GM21528 (cell line): ENCODE results near the gene AMT.
"Not testable (repeated sequence)": the region's sequence is repeated elsewhere in the genome, so short reads cannot be mapped to it uniquely, and the experiment has no call there.

Experiments
- ATAC-seq: cut with Tn5 transposase; IDR thresholded peaks from one replicate; pipeline ENCODE4 v1.9.1; 2021; ENCODE audit warnings: mild to moderate bottlenecking, moderate library complexity; ENCODE audit not compliant: unreplicated experiment, low FRiP score

AMT gene

GRCh38 chr3:49427586-49427985 lies 5.3 kb upstream of the AMT start:
- no peak for ATAC-seq

DNA sequence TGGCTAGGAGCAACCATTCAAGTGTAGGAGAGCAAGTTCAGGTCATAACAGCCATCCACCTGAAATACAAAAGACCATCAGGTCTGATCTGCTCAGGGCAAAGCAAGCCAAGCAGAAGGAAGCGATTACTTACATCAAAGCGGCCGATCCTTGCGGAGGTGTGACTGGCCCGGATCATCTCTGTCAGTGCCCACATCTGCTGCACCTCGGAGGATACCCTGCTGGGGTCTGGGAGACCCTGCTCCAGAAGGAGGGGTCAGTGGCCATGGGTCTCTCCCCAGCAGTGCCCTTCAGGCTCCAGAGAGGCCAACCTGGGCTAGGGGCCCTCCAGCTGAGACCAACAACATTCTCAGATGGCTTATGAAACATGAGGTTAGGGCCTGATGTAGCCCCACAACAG lies 2.5 kb upstream of the AMT start:
- no peak for ATAC-seq

DNA sequence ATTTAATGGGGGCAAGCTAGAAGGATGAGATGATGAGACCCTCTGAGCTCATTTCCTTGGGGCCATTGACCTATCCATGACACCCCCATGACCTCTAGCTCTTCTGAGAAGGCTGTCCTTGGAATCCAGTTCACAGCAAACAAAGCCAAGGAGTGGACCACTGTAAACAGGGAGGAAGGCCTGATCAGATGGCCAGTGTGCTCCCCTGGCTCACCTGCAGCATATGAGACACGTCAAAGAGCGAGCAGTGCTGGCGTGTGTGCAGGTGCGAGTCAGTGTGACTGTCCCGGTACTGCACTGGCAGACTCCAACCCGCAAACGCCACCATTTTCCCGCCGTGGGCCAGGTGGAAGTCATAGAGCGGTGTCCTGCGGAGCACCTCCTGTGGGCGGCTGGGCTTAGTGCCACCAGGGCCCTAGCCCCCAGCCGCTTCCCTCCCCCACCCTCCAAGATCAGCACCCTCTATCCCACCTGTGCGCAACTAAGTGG lies 339 bp downstream of the AMT start:
- ATAC-seq: no peak

GRCh38 chr3:49417516-49418120 lies 4.7 kb downstream of the AMT start:
- ATAC-seq: no peak

GRCh38 chr3:49416867-49417266 lies 5.4 kb downstream of the AMT start:
- ATAC-seq: no peak

GRCh38 chr3:49415931-49416601 lies 6.2 kb downstream of the AMT start:
- ATAC-seq: no peak

GRCh38 chr3:49414753-49415152 lies 7.5 kb downstream of the AMT start:
- no peak for ATAC-seq

GRCh38 chr3:49413338-49413734 lies 8.9 kb downstream of the AMT start:
- no peak for ATAC-seq

- ATAC-seq: no peak
Measured at GRCh38 chr3:49412632-49413337, 9.5 kb downstream of the AMT start.

GRCh38 chr3:49411968-49412631 lies 10.2 kb downstream of the AMT start, which contains the start of the genes RHOA and TCTA:
RHOA (minus strand) TSS chr3:49411976; CDS start chr3:49375589, 36,387 bp downstream.
TCTA (plus strand) TSS chr3:49412423; CDS start chr3:49412427, 4 bp downstream.
- peak; percentile 75 for ATAC-seq

- ATAC-seq: peak; percentile 39
Measured at GRCh38 chr3:49411535-49411967, 10.7 kb downstream of the AMT start.

- ATAC-seq: no peak
Measured at GRCh38 chr3:49410846-49411534, 11.3 kb downstream of the AMT start.

DNA sequence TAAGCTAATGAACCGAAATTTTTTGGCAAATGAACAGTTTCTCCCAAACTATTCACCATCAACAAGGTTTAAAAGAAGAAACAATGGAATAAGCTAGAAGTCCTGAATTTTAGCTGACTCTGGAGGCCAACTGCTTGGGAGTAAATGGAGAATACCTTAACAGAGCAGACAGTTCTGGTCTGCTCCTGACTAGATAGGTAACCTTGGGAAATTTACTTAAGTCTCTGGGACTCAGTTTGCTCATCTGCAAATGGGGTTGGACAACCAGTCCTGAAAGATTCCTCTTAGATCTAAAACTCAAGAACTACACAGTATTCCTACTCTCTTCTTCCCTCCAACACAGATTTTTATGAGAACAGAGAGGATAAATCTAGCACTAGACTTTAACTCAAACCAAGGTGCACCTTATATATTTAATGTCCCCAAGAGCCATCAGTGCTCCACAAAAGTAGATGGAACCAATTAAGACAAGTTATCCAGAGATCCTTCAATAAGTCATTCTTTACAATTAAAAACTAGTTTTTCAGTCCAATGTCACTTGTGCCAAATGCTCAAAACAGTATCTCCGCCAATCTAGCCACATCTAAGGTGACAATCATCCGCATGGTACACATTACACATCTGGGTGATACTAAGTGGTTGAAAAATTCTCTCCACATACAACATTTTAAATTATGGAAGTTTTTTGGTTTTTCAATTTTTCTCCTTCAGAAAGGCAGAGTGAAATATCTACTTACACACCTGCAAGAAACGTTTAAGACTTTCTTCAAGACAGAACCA lies 12.0 kb downstream of the AMT start:
- ATAC-seq: no peak

DNA sequence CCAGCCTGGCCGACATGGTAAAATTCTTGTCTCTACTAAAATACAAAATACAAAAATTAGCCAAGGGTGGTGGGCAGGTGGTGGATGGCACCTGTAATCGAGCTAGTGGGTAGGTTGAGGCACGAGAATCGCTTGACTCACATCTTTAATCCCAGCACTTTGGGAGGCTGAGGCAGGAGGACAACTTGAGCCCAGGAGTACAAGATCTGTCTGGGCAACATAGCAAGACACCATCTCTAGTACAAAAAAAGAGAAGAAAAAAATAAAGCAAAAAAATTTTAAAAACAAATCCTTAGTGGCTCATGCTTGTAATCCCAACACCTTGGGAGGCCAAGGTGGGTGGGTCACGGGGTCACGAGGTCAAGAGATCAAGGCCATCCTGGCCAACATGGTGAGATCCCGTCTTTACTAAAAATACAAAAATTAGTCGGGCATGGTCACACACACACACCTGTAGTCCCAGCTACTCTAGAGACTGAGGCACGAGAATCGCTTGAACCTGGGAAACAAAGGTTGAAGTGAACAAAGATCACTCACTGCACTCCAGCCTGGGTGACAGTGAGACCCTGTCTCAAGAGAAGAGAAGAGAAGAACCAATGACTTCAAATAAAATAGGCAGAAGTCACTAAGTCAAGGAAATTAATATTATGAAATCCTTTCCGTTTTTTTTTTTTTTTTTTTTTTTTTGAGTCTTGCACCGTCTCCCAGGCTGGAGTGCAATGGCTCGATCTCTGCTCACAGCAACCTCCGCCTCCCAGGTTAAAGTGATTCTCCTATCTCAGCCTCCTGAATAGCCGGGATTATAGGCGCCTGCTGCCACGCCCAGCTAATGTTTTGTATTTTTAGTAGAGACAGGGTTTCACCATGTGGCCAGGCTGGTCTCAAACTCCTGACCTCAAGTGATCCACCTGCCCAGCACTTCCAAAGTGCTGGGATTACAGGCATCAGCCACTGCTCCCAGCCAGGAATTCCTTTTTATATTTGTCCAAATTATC lies 15.4 kb downstream of the AMT start:
- ATAC-seq: no peak

GRCh38 chr3:49405570-49405969 lies 16.7 kb downstream of the AMT start:
- not testable (repeated sequence) for ATAC-seq

DNA sequence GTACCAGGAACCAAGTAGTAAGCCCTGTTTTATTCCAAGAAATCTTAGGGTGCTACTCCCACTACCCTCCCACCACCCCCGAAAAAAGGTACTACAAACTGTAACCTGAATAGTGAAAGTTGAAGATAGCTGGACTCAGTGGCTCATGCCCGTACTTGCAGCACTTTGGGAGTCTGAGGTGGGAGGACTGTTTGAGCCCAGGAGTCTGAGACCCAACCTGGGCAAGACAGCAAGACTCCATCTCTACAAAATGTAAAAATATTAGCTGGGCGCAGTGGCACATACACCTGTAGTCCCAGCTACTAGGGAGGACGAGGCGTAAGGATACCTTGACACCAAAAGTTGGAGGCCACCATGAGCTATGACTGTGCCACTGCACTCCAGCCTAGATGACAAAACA lies 18.4 kb downstream of the AMT start:
- no peak for ATAC-seq

- ATAC-seq: no peak
Measured at GRCh38 chr3:49401766-49402165, 20.5 kb downstream of the AMT start.

GRCh38 chr3:49399461-49399860 lies 22.8 kb downstream of the AMT start:
- ATAC-seq: no peak
